GM18517 (cell line): ENCODE measurements around the gene PIGM.

Source experiments
- ATAC-seq: cut with Tn5 transposase; IDR thresholded peaks from one replicate; pipeline ENCODE4 v1.9.1; 2021; ENCODE audit warnings: mild to moderate bottlenecking, moderate library complexity; ENCODE audit not compliant: unreplicated experiment

The PIGM gene

GRCh38 chr1:160031365-160032164 is at the start of gene PIGM:
PIGM (minus strand) TSS chr1:160031990; CDS start chr1:160031739, 251 bp downstream.
- peak; percentile 88 for ATAC-seq

- ATAC-seq: no peak
Measured at GRCh38 chr1:160081261-160081936, 49.6 kb upstream of the PIGM start, which contains the start of gene KCNJ9. KCNJ9 (plus strand) TSS chr1:160081538; CDS start chr1:160084031, 2,493 bp downstream.

- ATAC-seq: no peak
Measured at GRCh38 chr1:160080381-160081100, 48.8 kb upstream of the PIGM start.

GRCh38 chr1:160079448-160079847 is 47.7 kb upstream of the PIGM start:
- ATAC-seq: no peak

- ATAC-seq: no peak
Measured at GRCh38 chr1:160078512-160079195, 46.9 kb upstream of the PIGM start.

GRCh38 chr1:160077486-160077885 is 45.7 kb upstream of the PIGM start:
- no peak for ATAC-seq

- no peak for ATAC-seq
Measured at GRCh38 chr1:160076295-160076694, 44.5 kb upstream of the PIGM start.

GRCh38 chr1:160075836-160076235 is 44.0 kb upstream of the PIGM start:
- no peak for ATAC-seq

GRCh38 chr1:160074865-160075264 is 43.1 kb upstream of the PIGM start:
- ATAC-seq: no peak

- ATAC-seq: no peak
Measured at GRCh38 chr1:160071289-160071688, 39.5 kb upstream of the PIGM start.

GRCh38 chr1:160070243-160071163 is 38.7 kb upstream of the PIGM start:
- ATAC-seq: no peak

GRCh38 chr1:160069460-160070231 is 37.9 kb upstream of the PIGM start, which contains the start of gene KCNJ10:
KCNJ10 (minus strand) TSS chr1:160070160; CDS start chr1:160042532, 27,628 bp downstream.
- ATAC-seq: no peak

- no peak for ATAC-seq
Measured at GRCh38 chr1:160068225-160068624, 36.4 kb upstream of the PIGM start.

GRCh38 chr1:160066829-160067745 is 35.3 kb upstream of the PIGM start:
- no peak for ATAC-seq

- ATAC-seq: no peak
Measured at GRCh38 chr1:160064746-160065145, 33.0 kb upstream of the PIGM start.

GRCh38 chr1:160064164-160064563 is 32.4 kb upstream of the PIGM start:
- no peak for ATAC-seq

- no peak for ATAC-seq
Measured at GRCh38 chr1:160063176-160063575, 31.4 kb upstream of the PIGM start.

GRCh38 chr1:160062230-160062532 is 30.4 kb upstream of the PIGM start:
- ATAC-seq: no peak
